Spleen (tissue), 7 donors: ENCODE measurements around the gene TCTN3.

Experiments used
- CTCF ChIP-seq, 11 experiments: fragments of 200-600 bp in 7 of 11; fragments of 450-650 bp in 4 of 11; sonication (generic) in 4 of 11; IDR thresholded peaks in 8 of 11; conservative IDR thresholded peaks in 3 of 11; 1 replicate in 7 of 11; 2 replicates in 4 of 11; pipeline versions ENCODE4 v1.4.0 to v1.8.0; 2016 to 2021; ENCODE audit warnings: antibody characterized with exemption in 11 of 11, inconsistent platforms in 4 of 11, mild to moderate bottlenecking in 1 of 11
- POLR2A ChIP-seq, 3 donors: fragments of 450-650 bp; IDR thresholded peaks; one replicate each; pipeline ENCODE4 v1.5.1; 2017; ENCODE audit warnings: antibody characterized with exemption in 3 of 3, mild to moderate bottlenecking in 1 of 3
- donor health status: DM: no; HTN: no; CAD: no; lungs with moderate emphysema.
- donor health status: DM: no; HTN: no; CAD: no.
- donor health status: DM: no; HTN: no; CAD: no.

- TF ChIP-seq POLR2A (IDR thresholded peaks at IDR 0.05) (no peak), CTCF (IDR thresholded peaks at IDR 0.05 in 8 of 11, conservative IDR thresholded peaks at IDR 0.05 in 3 of 11) (no peak)
These were observed 75.6 kb downstream of the TCTN3 start for GRCh38 chr10:95618101-95618500.
